AML-193 (cell line): ENCODE data around the gene CTBP2.

Experiments
- DNase-seq, 2 experiments: peaks; one replicate each; lab custom pipeline; 2025; lab: John Stamatoyannopoulos, UW

CTBP2 gene

DNA sequence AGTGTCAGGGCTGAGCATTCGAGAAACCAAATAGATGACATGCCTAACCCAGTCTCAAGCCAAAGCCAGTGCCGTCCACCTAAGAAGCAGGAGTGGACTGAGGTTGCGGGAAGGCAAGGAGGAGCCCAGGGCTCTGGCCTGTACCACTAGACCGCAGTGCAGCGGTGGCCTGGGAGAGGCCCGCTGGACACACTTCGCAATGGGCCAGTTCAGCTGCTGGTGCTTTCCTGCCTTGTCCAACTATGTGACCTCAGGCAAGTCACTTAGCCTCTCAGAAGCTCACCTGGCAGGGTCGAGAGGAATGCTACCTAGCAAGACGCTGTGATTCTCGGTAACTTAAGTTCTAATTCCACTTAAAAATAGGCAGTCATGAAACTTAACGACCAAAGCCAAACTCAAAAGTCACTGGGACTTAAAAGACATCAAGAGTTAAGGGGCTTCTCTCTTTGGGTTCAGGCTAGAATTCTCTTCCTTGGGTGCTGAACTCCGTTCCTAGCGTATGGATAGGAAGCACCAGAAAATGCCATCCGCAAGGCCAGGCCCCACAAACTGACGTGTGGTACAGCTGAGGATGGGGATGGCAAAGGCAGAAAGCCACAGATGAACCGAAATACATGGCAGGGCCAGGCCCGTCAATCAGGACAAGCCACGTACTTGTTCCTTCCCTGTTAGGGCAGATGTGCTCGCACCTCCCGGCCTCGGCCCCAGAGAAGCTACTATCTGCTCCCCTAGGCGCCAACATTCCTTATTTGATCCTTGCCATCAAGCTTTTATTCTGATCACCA is 34.2 kb downstream of the CTBP2 start:
- DNase-seq = no peak

GRCh38 chr10:125124907-125125306 is 35.5 kb downstream of the CTBP2 start:
- DNase-seq = no peak

GRCh38 chr10:125124115-125124487 is 36.3 kb downstream of the CTBP2 start:
- DNase-seq = no peak

GRCh38 chr10:125123476-125124114 is 36.8 kb downstream of the CTBP2 start:
- DNase-seq = no peak

DNA sequence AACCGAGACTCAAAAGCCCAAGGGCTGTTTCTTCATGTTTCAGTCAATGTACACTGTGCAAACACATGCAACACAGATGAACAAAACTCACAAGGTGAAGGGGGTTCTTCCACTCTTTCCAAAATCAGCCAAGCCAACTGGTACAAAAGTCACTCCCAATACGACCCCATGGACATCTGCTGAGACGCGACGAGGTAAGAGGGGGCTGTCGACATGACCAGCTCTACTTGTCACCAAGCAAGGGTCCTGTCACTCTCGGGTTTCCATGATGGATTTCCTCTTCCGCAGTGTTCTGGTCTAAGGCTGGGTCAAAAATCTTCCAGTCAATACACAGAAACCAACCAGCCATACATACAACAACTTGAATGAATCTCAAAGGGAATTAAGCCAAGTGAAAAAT is 37.8 kb downstream of the CTBP2 start:
- no peak for DNase-seq

GRCh38 chr10:125121003-125121402 is 39.4 kb downstream of the CTBP2 start:
- DNase-seq = no peak

GRCh38 chr10:125120053-125120710 is 40.2 kb downstream of the CTBP2 start:
- no peak for DNase-seq

DNA sequence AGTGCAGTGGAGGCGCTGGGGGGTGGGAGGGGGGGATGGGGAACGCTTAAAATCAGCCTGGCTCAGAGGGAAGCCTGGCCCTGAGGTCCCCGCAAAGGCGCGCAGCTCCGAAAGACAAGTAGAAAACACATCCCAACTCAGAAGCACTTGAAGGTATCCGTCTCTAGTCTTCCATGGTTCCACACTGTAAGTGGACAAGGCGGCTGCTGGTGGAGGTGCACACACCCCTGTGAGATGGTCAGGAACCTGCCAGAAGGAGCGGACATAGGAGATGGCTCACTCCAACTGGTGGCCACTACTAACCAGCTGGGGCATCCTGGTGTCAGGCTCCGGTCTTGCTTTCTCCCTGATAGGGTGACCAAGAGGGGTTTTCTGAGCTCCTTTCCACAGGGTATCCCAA is 41.7 kb downstream of the CTBP2 start:
- DNase-seq = no peak

GRCh38 chr10:125118011-125118611 is 42.3 kb downstream of the CTBP2 start:
- DNase-seq = no peak

DNA sequence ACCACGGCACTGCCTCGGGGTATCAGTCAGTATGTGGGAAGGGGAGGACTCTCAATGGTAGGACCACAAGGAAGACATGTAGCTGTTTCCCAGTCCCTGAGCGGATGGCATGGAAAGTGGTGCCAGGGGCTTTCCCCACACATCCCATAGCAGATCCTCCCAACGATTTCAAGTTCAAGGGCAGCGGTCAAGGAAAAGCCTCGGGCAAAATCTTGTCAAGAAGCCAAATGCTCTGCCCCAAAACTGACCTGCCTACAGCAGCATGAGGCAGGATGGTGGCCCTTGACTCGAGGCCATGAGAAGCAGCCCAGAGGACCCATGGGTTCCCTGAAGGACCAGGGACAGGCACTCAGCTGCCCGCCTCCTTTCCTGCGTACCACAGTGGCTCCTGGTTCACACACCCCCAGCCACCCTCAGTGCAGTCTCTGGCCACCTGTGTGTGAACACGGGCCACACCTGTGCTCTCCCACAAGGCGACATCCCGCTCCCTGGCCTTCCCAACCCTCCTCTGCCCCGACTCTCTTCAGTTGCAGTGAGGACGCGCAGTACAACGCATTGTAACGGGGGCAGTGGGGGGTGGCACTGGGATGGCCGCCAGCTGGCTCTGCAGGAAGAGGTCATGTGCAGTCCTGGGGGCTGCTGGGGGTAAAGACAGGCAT is 43.6 kb downstream of the CTBP2 start:
- no peak for DNase-seq

DNA sequence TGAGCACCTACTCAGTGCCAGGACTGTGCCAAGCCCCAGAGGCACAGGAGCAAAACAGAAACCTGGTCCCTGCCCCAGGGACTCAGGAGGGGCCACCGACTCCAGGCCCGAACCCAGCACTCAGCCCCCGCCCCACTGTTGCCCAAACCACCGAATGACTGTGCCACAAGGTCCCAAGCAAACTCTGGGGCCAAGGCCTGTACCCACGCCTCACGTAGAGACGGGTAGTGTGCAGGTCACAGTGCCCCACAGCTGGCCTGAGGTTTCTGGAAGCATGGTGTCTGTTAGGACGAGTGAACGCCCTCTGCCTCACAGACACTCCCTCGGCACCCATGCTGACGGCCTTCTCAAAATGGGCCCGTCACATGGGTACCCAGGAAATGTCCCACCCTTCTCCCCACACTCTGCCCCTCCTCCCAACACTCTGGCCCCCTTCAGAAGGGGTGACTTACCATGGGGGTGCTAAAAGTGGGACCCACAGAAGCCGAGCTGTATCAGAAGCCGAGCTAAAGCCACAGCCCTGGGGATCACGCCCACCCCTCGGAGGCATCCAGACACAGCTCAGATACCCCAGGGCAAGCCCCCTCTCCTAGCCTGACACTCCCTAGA is 44.2 kb downstream of the CTBP2 start:
- DNase-seq = no peak

DNA sequence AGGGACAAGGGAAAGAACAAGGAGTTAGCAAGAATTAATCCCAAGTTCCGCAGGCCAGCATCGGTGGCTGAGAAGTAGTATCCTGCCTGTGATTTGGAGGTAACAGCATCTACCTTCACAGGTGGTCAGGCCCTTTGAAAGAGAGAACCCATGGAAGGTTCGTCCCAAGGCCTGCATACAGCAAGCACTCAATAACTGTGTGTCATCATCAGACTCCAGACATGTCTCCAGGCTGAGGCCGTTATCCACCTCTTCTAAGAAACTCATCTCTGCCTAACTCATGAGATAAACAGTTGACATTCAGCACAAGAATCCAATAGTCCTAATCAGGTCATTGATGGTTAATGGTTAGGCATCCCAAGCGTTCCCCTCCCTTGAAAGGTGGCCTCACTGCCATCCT is 45.0 kb downstream of the CTBP2 start:
- DNase-seq = no peak

DNA sequence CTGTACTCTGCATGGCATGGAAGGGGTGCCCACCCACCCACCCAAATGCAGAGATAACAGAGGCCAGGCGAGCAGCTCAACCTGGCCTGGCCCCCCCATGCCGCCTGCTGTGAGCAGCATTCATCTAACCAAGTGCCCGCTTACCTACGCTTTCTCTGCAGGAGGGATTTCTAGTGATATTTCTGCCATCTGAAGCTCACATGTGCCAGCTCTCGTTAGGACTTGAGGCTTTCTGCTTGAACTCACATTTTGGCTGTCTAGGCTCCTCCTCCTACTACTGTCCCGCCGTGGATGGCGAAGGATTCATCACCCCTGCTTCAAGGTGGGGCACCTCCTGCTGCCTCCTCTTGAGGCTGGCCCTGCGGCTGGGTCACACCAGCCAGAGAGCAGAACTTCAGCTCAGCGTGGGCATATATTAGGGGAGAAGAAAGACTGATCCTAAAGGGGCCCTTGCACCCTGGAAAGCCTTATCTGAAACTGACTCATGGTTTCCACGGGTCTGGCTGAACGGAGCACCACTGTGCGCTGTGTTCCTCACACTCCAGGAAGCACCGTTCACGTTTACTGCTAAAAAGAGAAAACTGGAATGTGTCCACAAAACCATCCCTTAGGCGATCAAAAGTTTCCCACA is 45.5 kb downstream of the CTBP2 start:
- no peak for DNase-seq

DNA sequence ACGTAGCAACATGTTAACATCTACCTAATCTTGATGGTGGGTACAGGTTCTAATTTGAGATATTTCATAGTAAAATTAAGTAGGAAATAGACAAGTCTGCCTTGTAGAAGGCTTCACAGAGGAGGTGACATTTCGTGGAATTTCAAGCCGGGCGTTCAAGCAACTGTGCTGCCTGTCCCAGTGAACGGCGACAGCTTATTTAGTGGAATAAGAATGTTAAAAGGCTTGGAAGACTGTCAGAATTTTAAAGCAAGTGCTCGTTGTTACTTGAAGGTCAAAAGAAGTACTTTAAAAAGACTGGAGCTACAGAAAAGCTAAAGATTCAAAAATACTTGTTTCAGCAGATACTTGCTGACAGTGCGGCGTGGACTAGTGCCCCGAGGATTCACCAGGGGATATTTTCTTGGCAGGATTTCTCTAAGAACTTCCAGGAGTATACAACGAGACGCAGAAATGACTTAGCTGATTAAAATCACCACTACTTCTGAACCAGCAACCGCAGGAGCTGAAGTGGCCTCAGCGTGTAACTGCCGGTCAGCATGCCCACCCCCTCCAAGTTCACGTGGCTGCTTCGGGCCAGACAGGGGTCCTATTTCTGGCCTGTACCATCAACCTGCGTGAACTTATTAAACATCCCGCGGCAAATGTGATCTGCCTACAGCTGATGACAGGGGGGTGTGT is 46.5 kb downstream of the CTBP2 start:
- no peak for DNase-seq

DNA sequence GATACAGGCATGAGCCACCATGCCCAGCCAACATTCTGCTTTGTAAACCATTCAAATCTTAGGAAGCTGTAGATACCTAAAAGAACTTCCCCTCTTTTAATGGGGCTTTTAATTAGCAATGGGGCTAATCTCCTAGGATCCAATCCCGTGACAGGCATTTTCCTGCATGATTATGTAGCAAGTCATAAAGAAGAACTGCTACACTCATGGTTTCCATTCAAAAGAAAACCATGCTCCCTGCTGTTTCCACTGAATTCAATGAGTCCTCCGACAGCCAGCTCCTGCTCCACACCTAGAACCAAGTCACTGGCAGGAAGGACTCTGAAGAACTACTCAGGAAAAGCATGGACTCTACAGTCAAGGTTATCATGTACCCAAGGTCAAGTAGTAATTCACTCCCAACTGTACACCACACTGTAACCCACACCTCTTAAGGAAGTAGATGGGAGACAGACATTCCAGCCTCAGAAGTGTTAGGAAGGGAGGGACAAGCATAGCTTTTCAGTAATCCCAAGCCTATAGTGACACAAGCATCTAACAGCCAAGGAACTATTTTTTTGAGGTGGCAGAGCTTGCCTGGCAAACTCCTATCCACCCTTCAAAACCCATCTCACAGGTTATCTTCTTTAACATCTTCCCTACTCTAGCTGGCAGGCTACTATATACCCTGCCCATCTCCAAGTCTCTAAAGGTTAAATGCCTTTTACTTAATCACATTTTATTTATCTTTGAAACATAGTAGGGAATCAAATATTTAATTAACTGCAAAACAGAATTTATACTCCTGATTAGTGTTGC is 47.5 kb downstream of the CTBP2 start:
- no peak for DNase-seq

GRCh38 chr10:125111118-125111727 is 49.1 kb downstream of the CTBP2 start:
- DNase-seq = no peak

DNA sequence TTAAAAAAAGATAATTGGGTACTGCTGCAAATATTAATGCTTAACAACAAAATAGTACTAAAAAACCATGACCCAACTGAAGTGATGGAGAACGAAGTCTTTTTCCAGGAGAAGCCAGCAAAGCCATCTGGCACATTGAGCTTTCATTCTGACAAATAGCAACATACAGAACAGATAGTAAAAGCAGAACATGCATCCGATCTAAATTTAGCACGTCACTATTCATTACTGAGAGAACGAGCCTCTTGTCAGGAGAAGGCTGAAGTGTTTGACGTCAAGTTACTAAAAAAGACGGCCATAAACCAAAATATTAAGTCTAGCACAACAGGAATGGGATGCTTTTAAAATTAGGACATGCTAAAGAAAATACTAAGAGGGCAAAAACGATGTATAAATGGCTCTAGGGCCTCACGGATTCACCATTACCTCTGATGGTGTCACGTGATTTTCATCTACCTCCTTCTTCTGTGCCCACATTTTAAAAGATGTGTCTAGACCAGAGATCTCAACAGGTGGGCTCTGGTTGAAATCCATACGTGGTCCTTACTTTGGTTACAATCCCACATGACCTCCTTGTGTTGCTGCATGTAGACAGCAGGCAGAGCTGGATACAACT is 52.3 kb downstream of the CTBP2 start:
- no peak for DNase-seq

GRCh38 chr10:125107166-125107949 is 53.0 kb downstream of the CTBP2 start:
- DNase-seq = no peak
